Caki2 (cell line): Measurements from ENCODE around the gene VEZT. TPM values are rescaled to one million over a fixed set of nuclear protein-coding genes. Genes with fewer than 3 reads are reported as not detected.

ENCODE experiments used
- DNase-seq: peaks from one replicate; pipeline ENCODE4 v3.0.0-alpha.2; 2015; ENCODE audit warnings: low read depth
- in situ Hi-C: cut with HindIII; loops from 2 replicates; pipeline ENCODE4 v1.10.0; 2016; ENCODE audit warnings: low sequenced_read_pairs, low pct_unique_long_range_greater_than_20kb, mixed read lengths
- total RNA-seq: library from RNA; depleted of rRNA; stranded (reverse); fragments of >200 nt; shearing (Covaris generic); gene quantifications from 2 replicates; pipeline ENCODE4 v1.2.3, GENCODE V29; 2014; ENCODE audit warnings: low replicate concordance; rRNA removed

The VEZT gene
- total RNA-seq, 1 experiment from 2014 or later: 26.0 TPM

GRCh38 chr12:95325501-95325900 lies 107.9 kb downstream of the VEZT start:
- in situ Hi-C loops: no loop called here
- DNase-seq: no peak

- in situ Hi-C loops: no loop called here
- no peak for DNase-seq
Observed at GRCh38 chr12:95326445-95326844, 108.8 kb downstream of the VEZT start.

GRCh38 chr12:95326855-95327254 lies 109.2 kb downstream of the VEZT start:
- in situ Hi-C loops: no loop called here
- DNase-seq: no peak

- in situ Hi-C loops: no loop called here
- DNase-seq: no peak
Observed at GRCh38 chr12:95328708-95329107, 111.1 kb downstream of the VEZT start.

GRCh38 chr12:95335948-95336347 lies 118.3 kb downstream of the VEZT start:
- in situ Hi-C loops: no loop called here
- DNase-seq: no peak

- DNase-seq: peak; percentile 52
- in situ Hi-C loops: no loop called here
Observed at GRCh38 chr12:95336387-95337067, 118.9 kb downstream of the VEZT start.

GRCh38 chr12:95337146-95337545 lies 119.5 kb downstream of the VEZT start:
- no peak for DNase-seq
- in situ Hi-C loops: no loop called here

- no peak for DNase-seq
Observed at GRCh38 chr12:95339086-95339788, 121.6 kb downstream of the VEZT start.

GRCh38 chr12:95342008-95342407 lies 124.4 kb downstream of the VEZT start:
- in situ Hi-C loops: no loop called here
- no peak for DNase-seq

More at GRCh38 chr12:95339086-95339788, 121.6 kb downstream of the VEZT start:
- in situ Hi-C loops: no loop called here

GRCh38 chr12:95343461-95344230 lies 126.0 kb downstream of the VEZT start:
- in situ Hi-C loops: no loop called here
- DNase-seq: no peak

GRCh38 chr12:95349291-95349690 lies 131.7 kb downstream of the VEZT start:
- no peak for DNase-seq
- in situ Hi-C loops: no loop called here

GRCh38 chr12:95351748-95352147 lies 134.1 kb downstream of the VEZT start:
- DNase-seq: no peak
- in situ Hi-C loops: no loop called here

Other genes with a start within 250 kb of the VEZT start
- 104 and 132 TPM in 2 replicates for gene NDUFA12, start 214.1 kb upstream of the VEZT start, total RNA-seq
- gene NR2C1, start 144.2 kb upstream of the VEZT start, total RNA-seq: 23.0 and 25.4 TPM in 2 replicates
- 5.9 and 6.6 TPM in 2 replicates for gene FGD6, start 340 bp upstream of the VEZT start, total RNA-seq